ENCODE data around the gene C19orf12. TPM values are rescaled to one million over a fixed set of nuclear protein-coding genes. Genes with fewer than 3 reads are reported as not detected.
"Not testable (repeated sequence)": the region's sequence is repeated elsewhere in the genome, so short reads cannot be mapped to it uniquely, and the experiment has no call there.

The C19orf12 gene
- total RNA-seq, 1 donor from 2014 or later = 24.9 TPM

- no peak for TF ChIP-seq CTCF (conservative IDR thresholded peaks at IDR 0.05; ENCODE audit: low read depth, low read length)
- no peak for DNase-seq (ENCODE audit: low read depth)
- H3K4me3 ChIP-seq (ENCODE audit: low read depth, low read length) = no peak overlapping the region
These were observed 42.1 kb downstream of the C19orf12 start for GRCh38 chr19:29672933-29673336.

- no peak for DNase-seq (ENCODE audit: low read depth)
- no peak overlapping the region for H3K4me3 ChIP-seq (ENCODE audit: low read depth, low read length)
- TF ChIP-seq CTCF (conservative IDR thresholded peaks at IDR 0.05; ENCODE audit: low read depth, low read length) = no peak
These were observed 42.6 kb downstream of the C19orf12 start for GRCh38 chr19:29672319-29672932.

GRCh38 chr19:29671393-29672160 is 43.5 kb downstream of the C19orf12 start:
- no peak overlapping the region for H3K4me3 ChIP-seq (ENCODE audit: low read depth, low read length)
- peak; percentile 30 for DNase-seq (ENCODE audit: low read depth)
- peak; percentile 47 for TF ChIP-seq CTCF (conservative IDR thresholded peaks at IDR 0.05; ENCODE audit: low read depth, low read length)

- not testable (repeated sequence) for DNase-seq (ENCODE audit: low read depth); H3K4me3 ChIP-seq (ENCODE audit: low read depth, low read length)
These were observed 44.1 kb downstream of the C19orf12 start for GRCh38 chr19:29671026-29671392.

- no peak for TF ChIP-seq CTCF (conservative IDR thresholded peaks at IDR 0.05; ENCODE audit: low read depth, low read length)
- DNase-seq (ENCODE audit: low read depth) = no peak
- H3K4me3 ChIP-seq (ENCODE audit: low read depth, low read length) = no peak overlapping the region
These were observed 44.8 kb downstream of the C19orf12 start for GRCh38 chr19:29670255-29670654.

GRCh38 chr19:29668746-29669609 is 46.1 kb downstream of the C19orf12 start:
- DNase-seq (ENCODE audit: low read depth) = no peak
- no peak overlapping the region for H3K4me3 ChIP-seq (ENCODE audit: low read depth, low read length)
- TF ChIP-seq CTCF (conservative IDR thresholded peaks at IDR 0.05; ENCODE audit: low read depth, low read length) = peak; percentile 45

GRCh38 chr19:29667901-29668341 is 47.1 kb downstream of the C19orf12 start:
- no peak for DNase-seq (ENCODE audit: low read depth)
- H3K4me3 ChIP-seq (ENCODE audit: low read depth, low read length) = no peak overlapping the region
- no peak for TF ChIP-seq CTCF (conservative IDR thresholded peaks at IDR 0.05; ENCODE audit: low read depth, low read length)

All from epithelial cell of proximal tubule (primary cell).